Trophoblast cell (in vitro differentiated cells and primary cell): ENCODE results near the gene ALKBH8.

Experiments
- DNase-seq, 2 donors: peaks; one replicate each; pipeline ENCODE4 v3.0.0-alpha.2; 2016
- H2AFZ ChIP-seq: 2 replicates; pipeline ENCODE4 v1.6.1; 2013; ENCODE audit warnings: low read length, moderate library complexity, mild to moderate bottlenecking; ENCODE audit not compliant: insufficient read depth, poor library complexity
- H2AK5ac ChIP-seq: 2 replicates; pipeline ENCODE4 v1.6.1; 2013; ENCODE audit warnings: mild to moderate bottlenecking, low read length
- H2BK120ac ChIP-seq: 2 replicates; pipeline ENCODE4 v1.6.1; 2013; ENCODE audit warnings: low read length, mild to moderate bottlenecking, moderate library complexity; ENCODE audit not compliant: insufficient read depth, poor library complexity
- H2BK12ac ChIP-seq: 2 replicates; pipeline ENCODE4 v1.6.1; 2013; ENCODE audit warnings: mild to moderate bottlenecking, low read length, moderate library complexity
- H2BK5ac ChIP-seq: 2 replicates; pipeline ENCODE4 v1.6.1; 2013; ENCODE audit warnings: low read length, low read depth, moderate library complexity, mild to moderate bottlenecking; ENCODE audit not compliant: poor library complexity
- H3K14ac ChIP-seq: 2 replicates; pipeline ENCODE4 v1.6.1; 2013; ENCODE audit warnings: mild to moderate bottlenecking, low read length
- H3K18ac ChIP-seq: 2 replicates; pipeline ENCODE4 v1.6.1; 2013; ENCODE audit warnings: mild to moderate bottlenecking, low read length
- H3K23ac ChIP-seq: 2 replicates; pipeline ENCODE4 v1.6.1; 2013; ENCODE audit warnings: low read length
- H3K27ac ChIP-seq: 2 replicates; pipeline ENCODE4 v1.5.1; 2013; ENCODE audit warnings: low read depth, mild to moderate bottlenecking, inconsistent platforms, low read length, moderate library complexity
- H3K27me3 ChIP-seq: 2 replicates; pipeline ENCODE4 v1.6.1; 2013; ENCODE audit warnings: inconsistent platforms, mild to moderate bottlenecking, low read length, moderate library complexity; ENCODE audit not compliant: insufficient read depth
- H3K36me3 ChIP-seq, 2 experiments: 1 replicate in 1 of 2; 2 replicates in 1 of 2; pipeline ENCODE4 v1.6.1; 2013; ENCODE audit warnings: low read length in 2 of 2, mild to moderate bottlenecking in 2 of 2, moderate library complexity in 1 of 2; ENCODE audit not compliant: insufficient read depth in 2 of 2, control insufficient read depth in 1 of 2
- H3K4ac ChIP-seq: 2 replicates; pipeline ENCODE4 v1.6.1; 2013; ENCODE audit warnings: low read depth, mild to moderate bottlenecking, low read length, moderate library complexity
- H3K4me1 ChIP-seq, 2 experiments: 1 replicate in 1 of 2; 2 replicates in 1 of 2; pipeline ENCODE4 v1.6.1; 2013; ENCODE audit warnings: low read length in 2 of 2, mild to moderate bottlenecking in 2 of 2, moderate library complexity in 1 of 2; ENCODE audit not compliant: insufficient read depth in 2 of 2, control insufficient read depth in 1 of 2
- H3K4me2 ChIP-seq: 2 replicates; pipeline ENCODE4 v1.6.1; 2013; ENCODE audit warnings: inconsistent platforms, mild to moderate bottlenecking, low read length, moderate library complexity
- H3K4me3 ChIP-seq: 2 replicates; pipeline ENCODE4 v1.5.1; 2013; ENCODE audit warnings: mild to moderate bottlenecking, low read depth, low read length, inconsistent platforms
- H3K79me1 ChIP-seq: one replicate; pipeline ENCODE4 v1.6.1; 2013; ENCODE audit warnings: low read length
- H3K79me2 ChIP-seq: 2 replicates; pipeline ENCODE4 v1.6.1; 2013; ENCODE audit warnings: low read length, mild to moderate bottlenecking; ENCODE audit not compliant: control insufficient read depth, insufficient read depth, poor library complexity
- H3K9ac ChIP-seq: 2 replicates; pipeline ENCODE4 v1.6.1; 2013; ENCODE audit warnings: mild to moderate bottlenecking, low read length
- H3K9me3 ChIP-seq: 2 replicates; pipeline ENCODE4 v1.6.1; 2013; ENCODE audit warnings: low read depth, mild to moderate bottlenecking, control low read depth, inconsistent platforms, low read length; ENCODE audit not compliant: insufficient read depth
- H4K12ac ChIP-seq: 2 replicates; pipeline ENCODE4 v1.6.1; 2013; ENCODE audit warnings: low read depth, mild to moderate bottlenecking, low read length, moderate library complexity
- H4K8ac ChIP-seq: 2 replicates; pipeline ENCODE4 v1.6.1; 2013; ENCODE audit warnings: low read depth, mild to moderate bottlenecking, low read length, moderate library complexity
- H4K91ac ChIP-seq: one replicate; pipeline ENCODE4 v1.6.1; 2013; ENCODE audit warnings: low read depth, mild to moderate bottlenecking, low read length, moderate library complexity
- WGBS: extraction: QIAGEN DNeasy Blood & Tissue Kit; methylation state at CpG from one replicate; pipeline ENCODE4 v1.1.7; 2013; ENCODE audit warnings: missing lambda C conversion rate; ENCODE audit not compliant: insufficient read length, insufficient coverage; ENCODE audit errors: extremely low coverage; 5-methylcytosine and 5-hydroxymethylcytosine counted together

ALKBH8 gene

GRCh38 chr11:107473792-107474191 lies 91.7 kb downstream of the ALKBH8 start:
- H3K9ac ChIP-seq, result no peak overlapping the region
- H3K79me2 ChIP-seq, result no peaks in the 10 kb centered on the region
- H3K14ac ChIP-seq, result no peak overlapping the region
- H3K4me2 ChIP-seq, result no peak overlapping the region
- DNase-seq, result no peak
- no peaks in the 10 kb centered on the region for H3K79me1 ChIP-seq
- no peak overlapping the region for H3K4me3 ChIP-seq
- no peaks in the 10 kb centered on the region for H3K27me3 ChIP-seq
- no peaks in the 10 kb centered on the region for H3K36me3 ChIP-seq
- H2BK120ac ChIP-seq, result no peak overlapping the region
- no peaks in the 10 kb centered on the region for H3K4me1 ChIP-seq
- no peak overlapping the region for H2BK12ac ChIP-seq
- no peak overlapping the region for H3K27ac ChIP-seq
- H2BK5ac ChIP-seq, result no peak overlapping the region
- H2AK5ac ChIP-seq, result no peak overlapping the region
- H4K12ac ChIP-seq, result no peak overlapping the region
- H4K91ac ChIP-seq, result no peak overlapping the region
- no peak overlapping the region for H4K8ac ChIP-seq
- no peak overlapping the region for H2AFZ ChIP-seq
- no peak overlapping the region for H3K4ac ChIP-seq
- no peak overlapping the region for H3K18ac ChIP-seq
- no peaks in the 10 kb centered on the region for H3K9me3 ChIP-seq
- no peak overlapping the region for H3K23ac ChIP-seq
- no CpG with 5 or more reads among the region's 3 CpGs for WGBS

- Histone ChIP-seq H2BK12ac (no peak overlapping the region), H4K91ac (no peak overlapping the region), H3K9me3 (no peaks in the 10 kb centered on the region), H3K79me1 (no peaks in the 10 kb centered on the region), H3K9ac (no peak overlapping the region), H3K27me3 (no peaks in the 10 kb centered on the region), H3K4me3 (no peak overlapping the region), H3K79me2 (no peaks in the 10 kb centered on the region), H3K36me3 (no peaks in the 10 kb centered on the region), H2BK5ac (no peak overlapping the region), H2AFZ (no peak overlapping the region), H3K27ac (no peak overlapping the region), H4K12ac (no peak overlapping the region), H3K4me1 (no peaks in the 10 kb centered on the region), H3K4me2 (no peak overlapping the region), H3K14ac (no peak overlapping the region), H2BK120ac (no peak overlapping the region), H4K8ac (no peak overlapping the region), H3K4ac (no peak overlapping the region), H3K23ac (no peak overlapping the region), H2AK5ac (no peak overlapping the region), H3K18ac (no peak overlapping the region)
- DNase-seq, result no peak
- WGBS, result no CpG with 5 or more reads among the region's 1 CpG
Measured at GRCh38 chr11:107472966-107473365, 92.6 kb downstream of the ALKBH8 start.

- Histone ChIP-seq H3K4ac (no peak overlapping the region), H3K9ac (no peak overlapping the region), H3K36me3 (no peaks in the 10 kb centered on the region), H2BK120ac (no peak overlapping the region), H2AFZ (no peak overlapping the region), H3K27ac (no peak overlapping the region), H3K4me3 (no peak overlapping the region), H3K27me3 (no peaks in the 10 kb centered on the region), H3K4me2 (no peak overlapping the region), H2BK12ac (no peak overlapping the region), H4K91ac (no peak overlapping the region), H2BK5ac (no peak overlapping the region), H3K79me1 (no peaks in the 10 kb centered on the region), H3K23ac (no peak overlapping the region), H4K12ac (no peak overlapping the region), H3K79me2 (no peaks in the 10 kb centered on the region), H2AK5ac (no peak overlapping the region), H3K4me1 (no peaks in the 10 kb centered on the region), H4K8ac (no peak overlapping the region), H3K9me3 (no peaks in the 10 kb centered on the region), H3K14ac (no peak overlapping the region), H3K18ac (no peak overlapping the region)
- WGBS, result no CpG with 5 or more reads among the region's 3 CpGs
- DNase-seq, result no peak
Measured at GRCh38 chr11:107468596-107468995, 96.9 kb downstream of the ALKBH8 start.

GRCh38 chr11:107467696-107468095 lies 97.8 kb downstream of the ALKBH8 start:
- Histone ChIP-seq H2BK12ac (no peak overlapping the region), H3K27me3 (no peaks in the 10 kb centered on the region), H3K36me3 (no peaks in the 10 kb centered on the region), H2AK5ac (no peak overlapping the region), H3K9me3 (no peaks in the 10 kb centered on the region), H2BK120ac (no peak overlapping the region), H3K23ac (no peak overlapping the region), H3K4me3 (no peak overlapping the region), H3K79me2 (no peaks in the 10 kb centered on the region), H4K12ac (no peak overlapping the region), H4K8ac (no peak overlapping the region), H3K4ac (no peak overlapping the region), H3K4me1 (no peaks in the 10 kb centered on the region), H3K9ac (no peak overlapping the region), H3K14ac (no peak overlapping the region), H4K91ac (no peak overlapping the region), H3K18ac (no peak overlapping the region), H2AFZ (no peak overlapping the region), H2BK5ac (no peak overlapping the region), H3K27ac (no peak overlapping the region), H3K79me1 (no peaks in the 10 kb centered on the region), H3K4me2 (no peak overlapping the region)
- DNase-seq, result no peak
- no CpG with 5 or more reads among the region's 1 CpG for WGBS
